ENCODE measurements around the gene CFHR1.
"Not testable (repeated sequence)": the region's sequence is repeated elsewhere in the genome, so short reads cannot be mapped to it uniquely, and the experiment has no call there.

Gene CFHR1

GRCh38 chr1:196819531-196819930, at the start of gene CFHR1:
Gene CFHR1 (plus strand): TSS chr1:196819731. CDS start chr1:196819845, 114 bp downstream.
- not testable (repeated sequence) for H3K36me3 Mint-ChIP-seq; H3K4me3 Mint-ChIP-seq; H3K27ac Mint-ChIP-seq; H3K4me1 Mint-ChIP-seq (ENCODE audit: low read depth); H3K9me3 Mint-ChIP-seq (ENCODE audit: low read depth); H3K27me3 Mint-ChIP-seq

GRCh38 chr1:196769823-196770222, 49.7 kb upstream of the CFHR1 start:
- H3K4me3 Mint-ChIP-seq; H3K27me3 Mint-ChIP-seq; H3K27ac Mint-ChIP-seq; H3K4me1 Mint-ChIP-seq (ENCODE audit: low read depth); H3K36me3 Mint-ChIP-seq; H3K9me3 Mint-ChIP-seq (ENCODE audit: low read depth): not testable (repeated sequence)

DNA sequence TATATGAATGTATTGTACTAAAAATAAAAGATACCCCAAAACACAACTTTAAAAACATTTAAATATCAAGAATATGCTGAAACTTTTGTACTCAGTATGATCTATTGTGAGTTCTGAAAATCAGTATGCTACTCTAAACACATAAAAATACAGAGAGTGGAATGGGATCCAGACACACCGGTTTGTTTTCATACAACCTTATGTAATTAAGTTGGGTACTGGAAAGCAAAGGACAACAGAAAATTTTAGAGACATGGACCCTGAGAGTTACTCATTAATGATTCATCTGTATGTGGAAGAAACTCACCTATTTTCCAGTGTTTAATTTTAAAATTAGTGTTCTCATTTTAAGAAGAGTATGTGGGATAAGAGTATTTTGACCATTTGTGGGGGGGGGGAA, 45.8 kb upstream of the CFHR1 start:
- no peaks in the 10 kb centered on the region for H3K36me3 Mint-ChIP-seq
- no peaks in the 10 kb centered on the region for H3K4me1 Mint-ChIP-seq (ENCODE audit: low read depth)
- H3K27me3 Mint-ChIP-seq = no peaks in the 10 kb centered on the region
- no peak overlapping the region for H3K4me3 Mint-ChIP-seq
- H3K9me3 Mint-ChIP-seq (ENCODE audit: low read depth) = no peaks in the 10 kb centered on the region
- H3K27ac Mint-ChIP-seq = no peak overlapping the region

GRCh38 chr1:196774175-196774574, 45.4 kb upstream of the CFHR1 start:
- H3K27ac Mint-ChIP-seq = no peak overlapping the region
- no peaks in the 10 kb centered on the region for H3K9me3 Mint-ChIP-seq (ENCODE audit: low read depth)
- H3K36me3 Mint-ChIP-seq = no peaks in the 10 kb centered on the region
- H3K4me1 Mint-ChIP-seq (ENCODE audit: low read depth) = no peaks in the 10 kb centered on the region
- no peaks in the 10 kb centered on the region for H3K27me3 Mint-ChIP-seq
- no peak overlapping the region for H3K4me3 Mint-ChIP-seq

DNA sequence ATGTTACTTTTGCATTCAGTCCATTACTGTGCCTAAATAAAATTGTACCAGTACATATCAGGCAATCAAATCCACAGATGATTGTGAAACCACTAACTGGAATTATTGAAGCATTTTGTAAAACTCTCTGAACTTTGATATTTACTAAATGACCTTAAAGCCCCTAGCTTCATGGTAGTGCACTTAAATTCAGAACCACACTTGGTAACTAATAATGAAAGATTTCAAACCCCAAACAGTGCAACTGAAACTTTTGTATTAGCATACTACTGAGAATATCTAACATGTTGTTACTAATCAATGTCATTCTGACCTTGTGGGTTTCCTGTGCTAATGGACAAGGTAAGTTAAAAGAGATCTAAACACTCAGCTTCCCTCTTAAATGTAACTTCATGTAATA, 44.9 kb upstream of the CFHR1 start, which contains the start of gene CFHR3:
CFHR3 (plus strand) TSS at position 238 of the 400 bp plus-strand sequence; CDS start at position 285, 47 bp downstream.
- Mint-ChIP-seq H3K9me3 (ENCODE audit: low read depth) (no peaks in the 10 kb centered on the region), H3K4me1 (ENCODE audit: low read depth) (no peaks in the 10 kb centered on the region)

DNA sequence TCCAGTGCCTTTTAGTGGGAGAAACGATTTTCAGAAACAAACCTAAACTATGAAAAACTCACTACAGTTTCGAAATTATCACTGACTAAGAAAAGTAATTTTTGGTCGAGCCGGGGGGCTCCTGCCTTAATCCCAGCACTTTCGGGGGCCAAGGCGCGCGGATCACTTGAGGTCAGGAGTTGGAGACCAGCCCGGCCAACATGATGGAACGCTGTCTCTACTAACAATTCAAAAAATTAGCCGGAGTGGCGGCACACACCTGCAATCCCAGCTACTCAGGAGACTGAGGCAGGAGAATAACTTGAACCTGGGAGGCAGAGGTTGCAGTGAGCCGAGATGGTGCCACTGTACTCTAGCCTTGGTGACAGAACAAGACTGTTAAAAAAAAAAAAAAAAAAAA, 41.9 kb upstream of the CFHR1 start:
- Mint-ChIP-seq H3K27ac (no peak overlapping the region), H3K36me3 (no peaks in the 10 kb centered on the region), H3K4me1 (ENCODE audit: low read depth) (no peaks in the 10 kb centered on the region), H3K4me3 (no peak overlapping the region), H3K9me3 (ENCODE audit: low read depth) (no peaks in the 10 kb centered on the region), H3K27me3 (no peaks in the 10 kb centered on the region)

More for the DNA sequence above, 44.9 kb upstream of the CFHR1 start, which contains the start of gene CFHR3:
- Mint-ChIP-seq H3K4me3 (no peak within 1 kb of the TSS), H3K36me3 (no peaks in the 10 kb centered on the region), H3K27me3 (no peaks in the 10 kb centered on the region), H3K27ac (no peak within 1 kb of the TSS)

DNA sequence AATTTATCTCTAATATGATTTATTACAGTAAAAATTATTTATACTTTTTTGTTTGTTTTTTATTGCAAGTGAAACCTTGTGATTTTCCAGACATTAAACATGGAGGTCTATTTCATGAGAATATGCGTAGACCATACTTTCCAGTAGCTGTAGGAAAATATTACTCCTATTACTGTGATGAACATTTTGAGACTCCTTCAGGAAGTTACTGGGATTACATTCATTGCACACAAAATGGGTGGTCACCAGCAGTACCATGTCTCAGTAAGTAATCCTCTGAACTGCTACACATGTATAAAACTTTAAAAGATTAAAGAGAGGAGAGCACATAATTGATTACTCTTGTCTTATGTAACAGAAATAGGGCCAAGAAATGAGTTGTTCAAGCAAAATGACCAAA, 40.4 kb upstream of the CFHR1 start:
- Mint-ChIP-seq H3K27me3 (no peaks in the 10 kb centered on the region), H3K9me3 (ENCODE audit: low read depth) (no peaks in the 10 kb centered on the region), H3K4me1 (ENCODE audit: low read depth) (no peaks in the 10 kb centered on the region), H3K4me3 (no peak overlapping the region), H3K27ac (no peak overlapping the region), H3K36me3 (no peaks in the 10 kb centered on the region)

GRCh38 chr1:196791252-196791651, 28.3 kb upstream of the CFHR1 start:
- H3K4me3 Mint-ChIP-seq; H3K27ac Mint-ChIP-seq; H3K36me3 Mint-ChIP-seq; H3K27me3 Mint-ChIP-seq; H3K9me3 Mint-ChIP-seq (ENCODE audit: low read depth); H3K4me1 Mint-ChIP-seq (ENCODE audit: low read depth): not testable (repeated sequence)

GRCh38 chr1:196794103-196794502, 25.4 kb upstream of the CFHR1 start:
- H3K4me3 Mint-ChIP-seq, H3K27ac Mint-ChIP-seq: not testable (repeated sequence)

GRCh38 chr1:196797891-196798290, 21.6 kb upstream of the CFHR1 start:
- Mint-ChIP-seq H3K36me3 (no peaks in the 10 kb centered on the region), H3K4me1 (ENCODE audit: low read depth) (no peaks in the 10 kb centered on the region), H3K27me3 (no peaks in the 10 kb centered on the region), H3K4me3 (no peak overlapping the region), H3K9me3 (ENCODE audit: low read depth) (peaks cover 5% of the 10 kb centered on the region), H3K27ac (no peak overlapping the region)

More at GRCh38 chr1:196794103-196794502, 25.4 kb upstream of the CFHR1 start:
- H3K27me3 Mint-ChIP-seq; H3K36me3 Mint-ChIP-seq; H3K4me1 Mint-ChIP-seq (ENCODE audit: low read depth); H3K9me3 Mint-ChIP-seq (ENCODE audit: low read depth): not testable (repeated sequence)

DNA sequence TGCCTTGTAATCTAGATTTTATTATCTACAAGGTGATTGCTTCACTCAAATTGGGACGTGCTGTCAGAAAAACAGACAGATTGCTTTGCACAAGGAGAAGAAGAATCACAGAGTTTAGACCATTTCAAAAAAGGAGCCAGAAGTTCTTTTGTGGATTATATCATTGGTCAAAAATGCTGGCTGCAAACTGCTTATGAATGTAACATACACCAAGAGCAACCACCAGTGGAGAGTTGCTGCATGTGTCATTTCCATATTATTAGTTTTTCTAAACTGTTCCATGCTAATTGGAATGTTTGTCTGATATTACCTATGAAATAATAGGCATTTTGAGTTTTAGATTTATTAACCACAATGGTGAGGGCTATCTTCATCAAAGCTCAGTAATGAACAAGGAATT, 17.6 kb upstream of the CFHR1 start:
- not testable (repeated sequence) for H3K27me3 Mint-ChIP-seq; H3K4me3 Mint-ChIP-seq; H3K4me1 Mint-ChIP-seq (ENCODE audit: low read depth); H3K9me3 Mint-ChIP-seq (ENCODE audit: low read depth); H3K27ac Mint-ChIP-seq; H3K36me3 Mint-ChIP-seq

- H3K9me3 Mint-ChIP-seq (ENCODE audit: low read depth) = no peaks in the 10 kb centered on the region
- no peaks in the 10 kb centered on the region for H3K36me3 Mint-ChIP-seq
- no peaks in the 10 kb centered on the region for H3K27me3 Mint-ChIP-seq
- H3K4me3 Mint-ChIP-seq = no peak overlapping the region
- H3K27ac Mint-ChIP-seq = no peak overlapping the region
- no peaks in the 10 kb centered on the region for H3K4me1 Mint-ChIP-seq (ENCODE audit: low read depth)
Measured at GRCh38 chr1:196808529-196809235, 10.8 kb upstream of the CFHR1 start.

DNA sequence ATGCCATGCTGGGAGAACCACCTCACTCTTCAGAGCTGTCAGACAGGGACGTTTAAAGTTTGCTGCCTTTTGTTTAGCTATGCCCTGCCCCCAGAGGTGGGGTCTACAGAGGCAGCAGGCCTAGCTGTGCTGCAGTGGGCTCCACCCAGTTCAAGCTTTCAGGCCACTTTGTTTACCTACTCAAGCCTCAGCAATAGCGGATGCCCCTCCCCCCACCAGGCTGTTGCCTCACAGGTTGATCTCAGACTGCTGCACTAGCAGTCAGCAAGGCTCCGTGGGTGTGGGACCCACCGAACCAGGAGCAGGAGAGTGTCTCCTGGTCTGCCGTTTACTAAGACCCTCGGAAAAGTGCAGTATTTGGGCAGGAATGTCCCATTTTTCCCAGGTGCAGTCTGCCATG, 2.1 kb upstream of the CFHR1 start:
- not testable (repeated sequence) for H3K9me3 Mint-ChIP-seq (ENCODE audit: low read depth); H3K4me1 Mint-ChIP-seq (ENCODE audit: low read depth); H3K27me3 Mint-ChIP-seq; H3K4me3 Mint-ChIP-seq; H3K36me3 Mint-ChIP-seq; H3K27ac Mint-ChIP-seq

DNA sequence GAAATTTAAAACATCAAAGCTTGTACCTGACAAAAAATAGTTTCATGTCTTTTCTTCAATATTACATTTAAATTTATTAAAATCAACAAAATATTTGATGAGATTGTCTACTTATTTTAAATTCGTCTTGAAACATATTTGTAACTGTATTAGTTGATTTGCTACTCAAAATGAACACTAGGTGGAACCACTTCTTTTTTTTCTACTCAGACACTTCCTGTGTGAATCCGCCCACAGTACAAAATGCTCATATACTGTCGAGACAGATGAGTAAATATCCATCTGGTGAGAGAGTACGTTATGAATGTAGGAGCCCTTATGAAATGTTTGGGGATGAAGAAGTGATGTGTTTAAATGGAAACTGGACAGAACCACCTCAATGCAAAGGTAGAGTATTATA, 8.3 kb downstream of the CFHR1 start:
- not testable (repeated sequence) for H3K27ac Mint-ChIP-seq; H3K36me3 Mint-ChIP-seq; H3K4me1 Mint-ChIP-seq (ENCODE audit: low read depth); H3K9me3 Mint-ChIP-seq (ENCODE audit: low read depth); H3K27me3 Mint-ChIP-seq; H3K4me3 Mint-ChIP-seq

GRCh38 chr1:196849613-196850492, 30.3 kb downstream of the CFHR1 start:
- H3K36me3 Mint-ChIP-seq; H3K27me3 Mint-ChIP-seq; H3K9me3 Mint-ChIP-seq (ENCODE audit: low read depth); H3K27ac Mint-ChIP-seq; H3K4me1 Mint-ChIP-seq (ENCODE audit: low read depth); H3K4me3 Mint-ChIP-seq: not testable (repeated sequence)

GRCh38 chr1:196856053-196856452, 36.5 kb downstream of the CFHR1 start:
- peaks cover 1% of the 10 kb centered on the region for H3K27me3 Mint-ChIP-seq
- no peaks in the 10 kb centered on the region for H3K36me3 Mint-ChIP-seq
- no peak overlapping the region for H3K27ac Mint-ChIP-seq

More at GRCh38 chr1:196856053-196856452, 36.5 kb downstream of the CFHR1 start:
- H3K4me3 Mint-ChIP-seq = no peak overlapping the region
- H3K9me3 Mint-ChIP-seq (ENCODE audit: low read depth) = peaks cover 6% of the 10 kb centered on the region
- no peaks in the 10 kb centered on the region for H3K4me1 Mint-ChIP-seq (ENCODE audit: low read depth)
